D341Med (cell line): Measurements from ENCODE around the gene CCDC167.
A peak's percentile ranks its signal among the peaks of the same experiment; 100 is the strongest.

Source experiments
- DNase-seq: peaks from one replicate; pipeline ENCODE4 v3.0.0; 2012; ENCODE audit warnings: low spot score

The CCDC167 gene

GRCh38 chr6:37499433-37500293 is at the start of gene CCDC167:
Gene CCDC167, minus strand, starts transcription at chr6:37499893. Its CDS starts 30 bp downstream, at chr6:37499863.
- DNase-seq, result peak; percentile 96

DNA sequence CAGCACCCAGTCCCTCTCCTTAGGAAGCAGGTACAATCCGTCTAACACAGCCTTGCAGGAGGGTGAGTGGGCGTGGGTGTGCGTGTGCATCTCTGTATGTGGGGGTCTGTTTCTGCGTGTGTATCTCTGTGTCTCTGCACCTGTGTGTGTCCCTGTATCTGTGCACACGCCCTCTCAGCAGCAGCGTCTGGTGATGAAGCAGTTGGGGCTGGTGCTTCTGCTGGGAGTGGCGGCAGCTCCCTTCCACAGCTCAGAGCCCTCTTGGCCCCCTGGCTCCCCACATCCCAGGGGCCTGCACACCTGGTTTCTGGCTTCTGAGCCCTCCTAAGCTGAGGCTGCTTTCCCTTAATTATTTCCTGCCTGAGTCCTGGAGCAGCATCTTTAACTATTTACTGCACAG is 49.5 kb upstream of the CCDC167 start:
- no peak for DNase-seq

DNA sequence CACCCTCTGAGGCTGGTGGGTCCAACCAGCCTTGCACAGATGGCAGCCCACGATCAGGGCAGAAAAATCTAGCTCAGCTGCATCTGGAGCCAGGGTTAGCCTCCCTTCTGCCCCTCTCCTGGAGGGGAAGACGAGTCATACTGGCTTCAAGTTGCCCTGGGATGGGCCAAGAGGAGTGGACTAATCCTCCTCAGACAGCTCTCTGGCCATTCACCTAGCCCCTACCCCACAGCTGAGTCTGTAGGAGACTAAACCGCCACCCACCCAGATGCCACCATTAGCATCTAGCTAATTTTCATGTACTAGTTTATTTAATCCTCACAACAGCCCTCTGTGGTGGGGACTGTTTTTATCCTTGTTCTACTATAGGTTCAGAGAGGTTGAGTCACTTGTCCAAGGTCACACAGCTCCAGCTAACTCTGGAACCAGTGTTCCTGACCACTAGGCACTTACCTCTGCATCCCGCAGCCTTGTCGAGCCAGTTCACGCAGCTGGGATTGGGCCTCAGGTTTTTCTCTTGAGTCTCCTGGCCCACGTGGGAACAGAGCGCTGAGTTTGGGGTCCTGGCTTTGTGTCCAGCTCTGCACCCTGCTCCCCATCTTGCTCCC is 48.5 kb upstream of the CCDC167 start:
- no peak for DNase-seq

GRCh38 chr6:37547564-37548061 is 47.9 kb upstream of the CCDC167 start:
- no peak for DNase-seq

DNA sequence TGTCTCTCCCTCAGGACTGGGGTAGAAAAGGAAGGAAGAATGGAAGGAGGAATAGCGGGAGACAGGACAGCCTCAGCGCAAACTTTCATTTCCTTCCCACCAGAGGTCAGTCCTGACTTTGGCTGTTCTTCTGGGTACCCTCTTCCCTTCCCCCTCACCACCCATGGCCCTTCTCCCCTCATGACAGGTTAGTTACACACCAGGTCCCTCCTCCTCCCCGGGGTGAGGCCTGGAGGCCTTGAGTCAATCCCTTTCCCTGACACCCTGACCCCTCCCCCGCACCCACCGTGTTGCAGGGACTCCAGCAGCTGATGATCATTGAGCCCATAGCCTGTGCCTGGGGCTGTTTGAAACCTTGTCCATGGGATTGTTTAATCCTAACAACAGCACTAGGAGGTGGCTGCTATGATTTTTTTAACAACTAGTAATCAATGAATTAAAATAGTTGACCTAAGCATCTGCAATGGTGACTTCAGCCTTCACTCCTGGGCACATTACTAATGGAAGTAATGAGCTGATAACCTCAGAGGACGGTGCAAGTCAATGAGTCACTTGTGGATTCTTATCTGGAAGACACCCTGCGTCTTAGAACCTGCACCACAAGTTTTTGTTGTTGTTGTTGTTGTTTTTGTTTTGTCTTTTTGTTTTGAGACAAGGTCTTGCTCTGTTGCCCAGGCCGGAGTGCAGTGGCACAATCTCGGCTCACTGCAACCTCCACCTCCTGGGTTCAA is 46.6 kb upstream of the CCDC167 start:
- no peak for DNase-seq

- no peak for DNase-seq
Measured at GRCh38 chr6:37544530-37544929, 44.8 kb upstream of the CCDC167 start.

DNA sequence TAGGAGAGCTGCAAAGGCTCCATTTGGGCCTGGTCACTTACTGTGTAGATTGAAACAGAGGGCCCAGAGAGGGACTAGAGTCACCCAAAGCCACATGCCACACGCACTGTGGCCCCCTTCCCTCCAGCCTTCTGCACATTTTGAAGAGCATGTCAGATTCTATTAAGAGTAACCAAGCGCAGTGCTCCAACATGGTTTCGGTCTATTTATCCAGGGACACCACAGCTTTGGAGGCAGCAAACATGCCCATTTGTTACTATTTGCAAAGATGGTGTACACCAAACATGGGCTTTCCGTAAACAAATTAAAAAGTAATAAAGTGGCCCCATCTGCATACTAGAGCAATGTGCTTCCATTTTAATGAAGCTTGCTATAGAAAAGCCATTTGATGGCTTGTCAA is 43.7 kb upstream of the CCDC167 start:
- no peak for DNase-seq

GRCh38 chr6:37541346-37541745 is 41.7 kb upstream of the CCDC167 start:
- DNase-seq, result no peak

- no peak for DNase-seq
Measured at GRCh38 chr6:37540390-37540789, 40.7 kb upstream of the CCDC167 start.

- DNase-seq, result no peak
Measured at GRCh38 chr6:37540029-37540352, 40.3 kb upstream of the CCDC167 start.

- DNase-seq, result no peak
Measured at GRCh38 chr6:37539171-37540028, 39.7 kb upstream of the CCDC167 start.

DNA sequence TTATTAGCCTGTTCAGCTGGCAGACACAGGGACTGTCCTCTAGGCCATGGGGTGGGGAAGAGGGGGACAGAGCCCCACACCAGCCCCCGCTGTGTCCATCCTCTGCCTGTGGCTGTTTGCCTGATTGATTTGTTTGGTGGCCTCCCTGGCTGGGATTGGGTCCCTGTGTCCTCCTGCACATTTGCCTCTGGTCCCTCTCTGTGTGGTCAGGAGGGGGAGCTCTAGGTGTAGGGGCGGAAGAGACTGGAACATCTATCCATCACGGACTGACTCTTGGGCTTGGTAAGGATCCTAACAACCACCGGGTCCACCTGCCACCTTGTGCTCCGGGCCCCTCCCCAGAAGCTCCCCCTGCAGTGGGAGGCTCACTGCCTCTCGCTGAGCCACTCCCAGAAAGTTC is 38.4 kb upstream of the CCDC167 start:
- DNase-seq, result peak; percentile 60

DNA sequence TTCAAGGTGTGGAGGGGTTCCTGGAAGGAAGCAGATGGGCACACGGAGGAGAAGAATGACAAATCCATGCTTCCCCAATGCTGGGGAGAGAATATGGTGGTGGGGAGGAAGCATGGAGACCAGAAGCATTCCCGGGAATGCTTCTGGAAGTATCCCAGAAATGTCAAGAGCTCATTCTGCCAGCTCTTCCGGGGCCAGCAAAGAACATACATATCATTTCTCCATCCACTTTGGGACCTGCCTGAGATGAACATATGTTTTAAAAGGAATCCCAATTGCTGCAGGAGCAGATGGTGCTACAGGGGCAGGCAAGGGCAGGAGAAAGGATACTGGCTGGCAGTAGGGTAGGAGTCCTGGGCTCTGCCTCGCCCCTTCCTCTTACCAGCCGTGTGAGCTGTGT is 37.9 kb upstream of the CCDC167 start:
- DNase-seq, result no peak

DNA sequence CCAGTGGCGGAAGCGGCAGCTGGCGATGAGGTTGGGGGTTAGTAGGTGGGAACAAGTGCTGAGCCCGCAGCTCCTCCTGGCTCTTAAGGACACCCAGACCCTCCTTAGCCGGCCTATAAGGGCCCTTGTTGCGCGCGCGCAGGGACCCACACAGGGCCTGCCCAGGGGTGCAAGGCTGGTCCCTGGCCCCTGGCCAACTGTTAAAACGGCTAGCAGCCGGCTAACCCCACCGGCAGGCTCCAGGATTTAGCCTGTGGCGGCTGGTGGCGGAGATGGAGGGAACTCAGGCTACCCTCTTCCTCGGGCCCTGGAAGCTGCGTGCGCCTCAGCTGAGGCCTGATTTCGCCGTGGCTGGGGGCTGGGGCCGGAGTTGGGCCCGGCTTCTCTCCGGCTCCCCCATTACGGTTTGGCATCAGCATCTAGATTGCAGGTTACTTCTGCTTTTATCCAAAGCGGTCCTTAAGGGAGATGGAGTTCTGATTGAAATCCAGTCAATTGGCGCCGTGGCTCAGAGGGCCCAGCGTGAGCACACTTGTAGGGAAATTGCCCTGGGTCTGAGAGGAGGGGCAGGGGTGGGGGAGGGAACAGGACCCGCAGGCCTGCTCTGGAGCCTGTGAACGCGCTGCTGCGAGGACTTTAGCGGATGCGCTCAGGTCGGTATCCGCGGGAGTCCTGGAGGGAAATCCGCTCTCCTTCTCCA is 36.9 kb upstream of the CCDC167 start:
- DNase-seq, result no peak

DNA sequence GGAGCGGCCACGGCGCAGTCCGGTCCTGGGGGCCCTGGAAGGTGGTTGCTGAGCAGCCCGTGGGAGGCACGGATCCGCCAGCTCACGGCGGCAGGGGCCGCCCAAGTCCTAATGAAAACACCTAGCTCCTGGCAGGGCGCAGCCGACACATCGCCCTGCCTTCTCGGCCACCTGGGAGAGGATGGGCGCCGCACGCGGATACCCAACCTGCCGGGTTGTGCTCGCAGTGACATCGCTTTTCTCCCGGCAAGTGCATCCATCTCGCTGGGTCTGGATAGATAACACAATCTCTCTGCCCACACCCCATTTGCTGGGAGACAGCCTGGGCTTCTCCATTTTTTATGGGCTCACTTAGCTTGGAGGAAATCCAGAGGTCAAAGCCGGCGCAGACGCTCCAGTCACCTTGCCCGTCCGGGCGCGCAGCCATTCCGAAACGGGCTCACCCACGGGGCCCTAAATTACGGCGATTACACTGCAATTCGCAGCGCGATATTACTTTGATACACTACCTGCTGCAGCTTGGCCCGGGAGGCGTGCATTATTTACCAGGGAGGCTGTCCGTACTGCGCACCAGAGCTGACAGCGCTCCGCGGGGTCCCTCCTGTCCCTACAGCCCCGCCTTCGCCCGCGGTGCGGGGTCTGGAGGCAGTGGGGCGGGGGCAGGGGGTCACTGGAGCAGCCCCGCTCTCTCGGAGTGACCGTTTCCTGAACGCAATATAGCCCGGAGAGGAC is 36.2 kb upstream of the CCDC167 start:
- DNase-seq, result no peak

DNA sequence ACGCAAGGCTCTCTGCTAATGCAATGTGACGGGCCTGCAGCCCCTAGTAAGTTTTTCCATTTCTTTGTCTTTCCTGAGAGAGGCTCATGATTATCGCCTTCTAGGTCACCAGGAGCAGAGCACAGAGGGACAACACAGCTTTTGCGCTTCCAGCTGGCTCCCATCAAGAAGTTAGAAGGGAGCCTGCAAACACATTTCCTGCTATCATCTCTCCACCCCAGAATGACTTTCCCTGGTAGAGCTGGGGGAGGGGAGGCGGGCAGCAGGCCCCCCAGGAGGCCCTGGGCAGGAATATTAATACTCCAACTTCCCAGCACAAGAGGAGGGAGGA is 35.7 kb upstream of the CCDC167 start:
- DNase-seq, result no peak

- no peak for DNase-seq
Measured at GRCh38 chr6:37534893-37535292, 35.2 kb upstream of the CCDC167 start.

- no peak for DNase-seq
Measured at GRCh38 chr6:37532122-37532521, 32.4 kb upstream of the CCDC167 start.

DNA sequence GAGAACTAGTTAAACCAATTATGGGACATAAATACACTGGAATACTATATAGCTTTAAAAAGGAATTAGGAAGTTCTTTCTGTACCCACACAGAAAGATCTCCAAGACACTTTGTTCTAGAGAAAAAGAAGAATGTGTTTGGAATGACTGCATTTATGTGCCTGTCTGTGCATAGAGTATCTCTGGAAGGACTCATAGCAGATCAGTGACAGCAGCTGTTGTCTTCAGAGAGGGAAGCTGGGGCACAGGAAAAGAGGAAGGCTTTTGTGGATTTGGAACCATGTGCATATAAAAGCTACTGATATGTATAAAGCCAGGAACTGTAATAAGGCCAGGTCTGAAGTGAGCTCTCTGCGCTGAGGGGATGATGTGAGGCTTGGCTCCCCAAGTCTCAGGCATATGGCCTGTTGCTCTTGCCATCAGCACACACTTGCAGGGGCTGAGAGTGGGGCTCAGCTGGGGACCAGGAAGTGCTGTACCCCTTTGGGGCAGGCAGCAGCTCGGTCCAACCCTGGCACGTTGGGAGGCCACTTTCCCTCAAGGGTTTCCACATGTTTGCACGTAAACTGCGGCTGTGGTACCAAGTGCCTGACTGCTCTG is 31.8 kb upstream of the CCDC167 start:
- no peak for DNase-seq

- no peak for DNase-seq
Measured at GRCh38 chr6:37531026-37531425, 31.3 kb upstream of the CCDC167 start.
